Measurements from ENCODE around the gene ZCRB1.

The ZCRB1 gene

DNA sequence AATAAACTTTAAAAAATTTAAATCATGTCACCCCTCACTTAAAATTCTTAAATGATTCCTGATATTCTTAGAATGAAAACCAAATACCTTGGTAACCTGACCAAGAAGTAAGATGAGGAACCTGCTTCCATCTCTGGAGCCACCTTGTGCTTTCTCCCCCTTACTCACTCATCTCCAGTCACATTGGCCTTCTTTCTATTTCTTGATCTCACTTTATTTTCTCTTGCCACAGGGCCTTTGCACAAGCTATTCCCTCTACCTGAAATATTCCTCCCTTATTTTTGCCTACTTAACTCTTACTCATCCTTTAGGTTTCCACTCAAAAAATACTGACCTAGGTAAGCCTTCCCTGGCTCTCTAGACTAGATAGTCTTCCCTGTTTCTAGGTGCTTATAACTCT, 5.1 kb downstream of the ZCRB1 start:
- TF ChIP-seq, protein P1, sequence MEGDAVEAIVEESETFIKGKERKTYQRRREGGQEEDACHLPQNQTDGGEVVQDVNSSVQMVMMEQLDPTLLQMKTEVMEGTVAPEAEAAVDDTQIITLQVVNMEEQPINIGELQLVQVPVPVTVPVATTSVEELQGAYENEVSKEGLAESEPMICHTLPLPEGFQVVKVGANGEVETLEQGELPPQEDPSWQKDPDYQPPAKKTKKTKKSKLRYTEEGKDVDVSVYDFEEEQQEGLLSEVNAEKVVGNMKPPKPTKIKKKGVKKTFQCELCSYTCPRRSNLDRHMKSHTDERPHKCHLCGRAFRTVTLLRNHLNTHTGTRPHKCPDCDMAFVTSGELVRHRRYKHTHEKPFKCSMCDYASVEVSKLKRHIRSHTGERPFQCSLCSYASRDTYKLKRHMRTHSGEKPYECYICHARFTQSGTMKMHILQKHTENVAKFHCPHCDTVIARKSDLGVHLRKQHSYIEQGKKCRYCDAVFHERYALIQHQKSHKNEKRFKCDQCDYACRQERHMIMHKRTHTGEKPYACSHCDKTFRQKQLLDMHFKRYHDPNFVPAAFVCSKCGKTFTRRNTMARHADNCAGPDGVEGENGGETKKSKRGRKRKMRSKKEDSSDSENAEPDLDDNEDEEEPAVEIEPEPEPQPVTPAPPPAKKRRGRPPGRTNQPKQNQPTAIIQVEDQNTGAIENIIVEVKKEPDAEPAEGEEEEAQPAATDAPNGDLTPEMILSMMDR (IDR thresholded peaks at IDR 0.05): no peak

DNA sequence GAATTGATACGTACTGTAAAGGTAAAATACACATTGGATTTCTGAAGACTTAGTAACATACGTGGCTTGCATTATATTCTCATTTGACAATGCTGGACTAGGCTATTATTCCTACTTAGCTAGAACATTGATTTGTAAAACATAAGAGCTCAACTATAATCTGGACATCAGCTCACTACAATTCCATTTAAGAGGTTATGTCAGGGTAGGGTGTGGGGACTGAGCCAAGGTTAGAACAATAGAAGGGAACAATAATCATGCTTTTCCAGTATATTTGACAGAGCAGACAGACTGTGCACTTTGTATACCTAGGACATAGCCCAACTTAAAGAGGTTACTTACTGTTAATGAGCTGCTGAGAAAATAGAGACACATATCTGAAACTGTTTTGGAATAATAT, 10.8 kb downstream of the ZCRB1 start:
- TF ChIP-seq, protein P1 (IDR thresholded peaks at IDR 0.05): no peak

DNA sequence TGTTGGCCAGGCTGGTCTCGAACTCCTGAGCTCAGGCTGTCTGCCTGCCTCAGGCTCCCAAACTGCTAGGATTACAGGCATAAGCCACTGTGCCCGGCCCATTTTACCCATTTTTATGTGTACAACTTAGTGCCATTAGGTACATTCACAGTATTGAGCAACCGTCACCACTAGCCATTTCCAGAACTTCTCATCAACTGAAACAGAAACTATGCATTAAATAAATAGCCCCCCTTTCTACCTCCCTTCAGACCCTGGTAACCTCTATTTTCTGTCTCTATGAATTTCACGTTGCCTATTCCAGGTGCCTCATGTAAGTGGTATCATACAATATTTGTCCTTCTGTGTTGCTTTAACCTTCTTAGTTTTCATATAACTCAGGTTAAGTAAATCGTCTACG, 15.9 kb downstream of the ZCRB1 start:
- TF ChIP-seq, protein P1 (IDR thresholded peaks at IDR 0.05): no peak

DNA sequence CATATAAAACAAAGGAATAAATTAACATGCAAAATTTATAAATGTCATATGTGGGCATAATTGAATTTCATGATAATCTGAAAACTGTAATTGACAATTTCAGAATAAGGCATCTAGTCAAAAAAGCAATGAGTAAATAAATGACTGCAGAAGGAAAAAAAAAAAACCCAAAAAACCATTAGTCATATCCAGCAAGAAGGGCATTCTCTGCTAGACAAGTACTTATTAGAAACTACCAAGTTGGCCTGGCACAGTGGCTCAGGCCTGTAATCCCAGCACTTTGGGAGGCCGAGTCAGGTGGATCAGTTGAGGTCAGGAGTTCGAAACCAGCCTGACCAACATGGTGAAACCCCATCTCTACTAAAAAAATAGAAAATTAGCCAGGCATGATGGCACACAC, 17.5 kb downstream of the ZCRB1 start:
- TF ChIP-seq, protein P1 (IDR thresholded peaks at IDR 0.05): no peak

DNA sequence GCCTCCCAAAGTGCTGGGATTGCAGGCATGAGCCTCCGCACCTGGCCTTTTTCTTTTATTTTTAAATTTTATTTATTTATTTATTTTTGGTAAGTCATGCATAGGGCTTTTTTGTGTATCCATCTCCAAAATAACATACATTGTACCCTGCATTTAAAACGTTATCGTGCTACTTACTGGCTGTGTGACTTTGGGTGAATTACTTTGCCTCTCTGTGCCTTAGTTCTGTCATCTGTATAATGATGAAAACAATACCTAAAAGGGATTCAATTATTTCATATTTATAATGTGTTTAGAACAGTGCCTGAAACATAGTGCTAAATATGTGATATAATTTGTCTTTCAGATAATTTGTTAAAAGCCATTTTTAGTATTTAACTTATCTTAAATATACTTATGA, 19.6 kb downstream of the ZCRB1 start:
- TF ChIP-seq, protein P1 (IDR thresholded peaks at IDR 0.05): no peak

DNA sequence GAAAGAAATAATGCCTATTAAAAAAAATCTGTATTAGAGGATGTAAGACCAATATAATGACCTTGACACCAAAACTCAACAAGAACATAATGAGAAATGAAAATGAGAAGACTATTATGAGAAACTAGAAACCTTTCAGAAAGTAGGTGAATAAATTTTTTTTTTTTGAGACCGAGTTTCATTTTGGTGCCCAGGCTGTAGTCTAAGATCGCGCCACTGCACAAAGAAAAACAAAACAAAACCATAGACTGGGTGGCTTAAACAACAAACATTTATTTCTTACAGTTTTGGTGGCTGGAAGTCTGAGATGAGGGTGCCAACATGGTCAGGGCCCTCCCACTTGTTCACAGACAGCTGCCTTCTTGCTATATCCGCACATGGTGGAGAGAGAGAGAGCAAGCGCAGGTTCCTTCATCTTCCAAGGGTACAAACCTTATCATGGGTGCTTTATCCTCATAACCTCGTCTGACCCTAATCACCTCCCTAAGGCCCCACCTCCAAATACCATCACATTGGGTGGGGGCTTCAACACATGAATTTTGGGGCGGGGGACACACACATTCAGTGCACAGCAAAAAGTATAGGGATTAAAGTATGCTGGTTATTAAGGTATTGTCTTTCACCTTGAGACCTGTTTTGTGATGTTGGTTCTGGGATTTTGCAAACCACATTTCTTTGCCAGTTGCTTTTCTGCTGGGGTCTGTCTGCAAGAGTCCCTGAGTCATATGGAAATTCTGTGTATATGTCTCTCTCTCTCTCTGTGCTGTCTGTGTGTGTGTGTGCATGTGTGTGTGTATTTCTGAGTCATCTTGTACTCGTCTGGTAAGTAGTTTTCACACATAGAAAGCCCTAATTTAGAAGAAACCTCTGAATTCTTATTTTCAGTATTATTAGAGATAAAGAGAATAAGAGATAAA, 26.2 kb downstream of the ZCRB1 start:
- TF ChIP-seq, protein P1 (IDR thresholded peaks at IDR 0.05): no peak

DNA sequence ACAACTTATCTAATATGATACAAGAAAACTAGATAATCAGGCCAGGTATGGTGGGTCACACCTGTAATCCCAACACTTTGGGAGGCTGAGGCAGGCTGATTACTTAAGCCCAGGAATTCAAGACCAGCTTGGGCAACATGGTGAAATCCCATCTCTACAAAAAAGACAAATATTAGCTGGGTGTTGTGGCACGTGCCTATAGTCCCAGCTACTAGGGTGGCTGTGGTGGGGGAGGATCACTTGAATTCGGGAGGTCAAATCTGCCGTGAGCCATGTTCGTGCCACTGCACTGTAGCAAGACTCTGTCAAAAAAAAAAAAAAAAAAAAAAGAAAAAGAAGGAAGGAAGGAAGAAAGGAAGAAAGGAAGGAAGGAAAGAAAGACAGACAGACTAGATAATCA, 27.0 kb downstream of the ZCRB1 start:
- TF ChIP-seq, protein P1 (IDR thresholded peaks at IDR 0.05): no peak
